Muscle of leg (tissue), 11 donors: Measurements from ENCODE around the gene CHTF8. TPM values are rescaled to one million over a fixed set of nuclear protein-coding genes. Genes with fewer than 3 reads are reported as not detected.
A peak's percentile ranks its signal among the peaks of the same experiment; 100 is the strongest.

Experiments
- DNase-seq: peaks from one replicate; pipeline ENCODE4 v3.0.0; 2013
- H3K27ac ChIP-seq: one replicate; pipeline ENCODE4 v1.5.1; 2013; ENCODE audit warnings: mild to moderate bottlenecking, low read length, control low read depth
- H3K27me3 ChIP-seq: one replicate; pipeline ENCODE4 v1.6.1; 2013; ENCODE audit warnings: low read length; ENCODE audit not compliant: control insufficient read depth, insufficient read depth
- H3K36me3 ChIP-seq: one replicate; pipeline ENCODE4 v1.6.1; 2013; ENCODE audit warnings: low read length; ENCODE audit not compliant: control insufficient read depth, insufficient read depth
- H3K4me1 ChIP-seq: one replicate; pipeline ENCODE4 v1.6.1; 2013; ENCODE audit warnings: low read length; ENCODE audit not compliant: control insufficient read depth, insufficient read depth
- H3K4me3 ChIP-seq: one replicate; pipeline ENCODE4 v1.5.1; 2013; ENCODE audit warnings: low read length, control low read depth
- H3K9me3 ChIP-seq: replicated peaks from 2 replicates; pipeline ENCODE4 v1.6.1; 2013; ENCODE audit warnings: low read depth, low read length; ENCODE audit not compliant: control insufficient read depth
- WGBS: methylation state at CpG from one replicate; pipeline ENCODE4 v1.1.5; 2013; ENCODE audit warnings: missing lambda C conversion rate; ENCODE audit not compliant: insufficient coverage; 5-methylcytosine and 5-hydroxymethylcytosine counted together
- polyA plus RNA-seq, 8 donors: library from polyadenylated mRNA; unstranded; fragments of 120-200 nt; gene quantifications; one replicate each; pipeline versions ENCODE4 v1.2.1 to v1.2.3, GENCODE V29; 2013; ENCODE audit warnings: inconsistent platforms in 1 of 8, low replicate concordance in 1 of 8; ENCODE audit not compliant: insufficient read length in 8 of 8, insufficient read depth in 1 of 8
- total RNA-seq: library from RNA; stranded (reverse); fragments of 120-200 nt; gene quantifications from one replicate; pipeline ENCODE4 v1.2.4, GENCODE V29; 2013

The CHTF8 gene
- total and polyA plus RNA-seq, 9 donors: 27.1 to 83.2 (median 67.3) TPM

GRCh38 chr16:69109486-69110270 is 22.7 kb downstream of the CHTF8 start:
- Histone ChIP-seq H3K9me3 (no peaks in the 10 kb centered on the region), H3K4me1 (peaks cover 23% of the 10 kb centered on the region), H3K36me3 (peaks cover 26% of the 10 kb centered on the region), H3K4me3 (no peak overlapping the region), H3K27me3 (peaks cover 47% of the 10 kb centered on the region), H3K27ac (no peak overlapping the region)
- DNase-seq: no peak
- 93% methylated on average over 37 of the region's 48 CpGs for WGBS

DNA sequence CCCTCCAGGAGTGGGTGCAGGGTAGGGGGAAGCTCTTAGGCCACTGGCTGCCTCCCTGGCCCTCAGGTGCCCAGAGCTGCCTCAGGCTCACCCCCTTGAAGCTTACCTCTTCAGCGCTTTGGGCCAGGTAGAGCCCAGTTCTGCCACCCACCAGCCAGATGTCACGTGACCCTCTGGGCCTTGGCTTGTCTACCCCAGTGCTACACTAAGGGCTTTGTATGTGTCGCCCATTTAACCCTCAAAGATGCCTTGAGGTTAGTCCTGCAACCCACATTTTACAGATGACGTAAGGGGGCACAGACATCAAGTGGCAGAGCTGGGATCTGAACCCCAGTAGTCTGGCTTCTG is 23.5 kb downstream of the CHTF8 start:
- H3K4me1 ChIP-seq: peaks cover 23% of the 10 kb centered on the region
- 88% methylated on average over 4 of the region's 4 CpGs for WGBS
- peaks cover 54% of the 10 kb centered on the region for H3K27me3 ChIP-seq
- no peaks in the 10 kb centered on the region for H3K9me3 ChIP-seq
- no peak overlapping the region for H3K4me3 ChIP-seq
- peaks cover 19% of the 10 kb centered on the region for H3K36me3 ChIP-seq
- no peak overlapping the region for H3K27ac ChIP-seq
- no peak for DNase-seq

GRCh38 chr16:69108064-69108904 is 24.1 kb downstream of the CHTF8 start:
- H3K4me3 ChIP-seq: no peak overlapping the region
- WGBS: 43% methylated on average over 5 of the region's 9 CpGs
- peaks cover 23% of the 10 kb centered on the region for H3K4me1 ChIP-seq
- H3K27ac ChIP-seq: no peak overlapping the region
- peaks cover 17% of the 10 kb centered on the region for H3K36me3 ChIP-seq
- H3K27me3 ChIP-seq: peaks cover 57% of the 10 kb centered on the region
- H3K9me3 ChIP-seq: no peaks in the 10 kb centered on the region
- DNase-seq: no peak

DNA sequence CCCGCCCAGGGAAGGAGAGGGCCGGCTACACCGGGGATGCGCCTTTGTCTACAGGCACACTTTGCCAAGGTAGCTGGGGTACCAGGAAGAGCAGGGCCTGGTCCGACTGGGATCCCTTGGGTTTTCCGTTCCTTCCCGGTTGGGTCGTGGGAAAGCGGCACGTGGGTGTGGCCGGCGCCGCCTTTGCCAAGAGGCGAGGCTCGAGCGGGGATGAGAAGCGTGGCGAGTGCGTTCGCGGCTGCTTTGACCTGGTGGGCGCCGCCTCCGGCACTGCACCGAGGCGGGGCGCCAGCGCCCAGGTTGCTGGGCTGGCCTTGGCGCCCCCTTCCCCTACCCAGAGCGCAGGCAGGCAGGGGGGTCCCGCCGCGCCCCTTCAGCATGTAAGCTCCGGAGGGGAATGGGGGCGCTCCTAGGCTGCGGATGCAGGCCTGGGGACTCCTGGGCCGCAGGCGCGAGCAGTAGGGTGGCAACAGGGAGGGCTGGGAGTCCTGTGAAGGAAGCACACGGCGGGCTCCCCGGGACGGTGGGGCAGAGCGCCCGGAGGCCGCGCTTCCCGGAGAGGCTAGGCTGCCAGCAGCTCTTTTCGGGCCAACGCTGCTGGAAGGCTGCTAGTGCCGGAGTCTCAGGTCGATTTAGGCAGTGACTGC is 24.9 kb downstream of the CHTF8 start:
- H3K9me3 ChIP-seq: no peaks in the 10 kb centered on the region
- no peak overlapping the region for H3K27ac ChIP-seq
- peak; percentile 39 for DNase-seq
- H3K36me3 ChIP-seq: peaks cover 14% of the 10 kb centered on the region
- H3K4me1 ChIP-seq: peaks cover 23% of the 10 kb centered on the region
- peak overlapping the region; percentile 35 for H3K4me3 ChIP-seq
- WGBS: under 1% methylated on average over 50 of the region's 52 CpGs
- H3K27me3 ChIP-seq: peaks cover 63% of the 10 kb centered on the region

DNA sequence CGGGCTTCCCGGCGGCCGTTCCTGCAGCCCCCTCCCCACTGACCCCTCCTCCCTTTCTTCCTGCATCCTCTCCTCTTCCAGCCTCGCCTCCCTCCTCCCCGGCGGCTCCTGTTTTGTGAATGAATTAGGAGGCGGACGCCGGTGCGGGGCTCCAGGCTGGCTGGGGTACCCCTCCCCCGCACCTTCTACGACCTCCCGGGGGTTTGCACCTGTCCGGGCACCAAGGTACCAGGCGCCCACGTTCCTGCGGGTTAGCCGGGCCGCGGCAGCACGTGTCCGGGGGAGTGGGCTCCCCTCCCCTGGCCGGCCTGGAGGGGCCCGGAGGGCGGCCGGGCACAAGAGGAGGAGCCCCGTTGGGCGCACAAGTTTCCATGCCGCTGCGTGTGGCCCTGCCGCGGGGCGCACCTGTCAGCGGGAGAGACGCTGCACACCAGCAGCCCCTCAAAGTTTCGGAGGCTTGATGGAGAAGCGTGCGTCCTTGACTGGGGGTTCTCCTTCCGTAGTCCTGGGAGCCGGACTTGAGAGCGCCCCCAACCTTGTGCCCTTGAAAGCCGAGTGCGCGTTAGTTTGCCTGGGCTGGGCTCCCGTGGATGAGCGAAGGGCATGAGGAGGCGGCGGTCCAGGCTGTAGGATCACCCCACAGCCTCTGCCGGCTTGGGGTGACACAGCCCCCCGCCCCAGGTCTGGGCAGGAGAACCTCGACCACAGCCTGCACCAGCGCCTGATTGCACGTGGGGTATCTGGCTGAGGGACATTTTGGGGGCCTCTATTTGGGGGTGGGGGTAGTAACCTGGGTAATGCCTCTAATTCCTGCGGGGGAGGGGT is 25.7 kb downstream of the CHTF8 start:
- Histone ChIP-seq H3K9me3 (no peaks in the 10 kb centered on the region), H3K27ac (no peak overlapping the region), H3K4me3 (peak overlapping the region; percentile 35), H3K27me3 (peaks cover 66% of the 10 kb centered on the region), H3K36me3 (peaks cover 13% of the 10 kb centered on the region), H3K4me1 (peaks cover 23% of the 10 kb centered on the region)
- DNase-seq: no peak
- WGBS: 0% methylated on average over 44 of the region's 55 CpGs

DNA sequence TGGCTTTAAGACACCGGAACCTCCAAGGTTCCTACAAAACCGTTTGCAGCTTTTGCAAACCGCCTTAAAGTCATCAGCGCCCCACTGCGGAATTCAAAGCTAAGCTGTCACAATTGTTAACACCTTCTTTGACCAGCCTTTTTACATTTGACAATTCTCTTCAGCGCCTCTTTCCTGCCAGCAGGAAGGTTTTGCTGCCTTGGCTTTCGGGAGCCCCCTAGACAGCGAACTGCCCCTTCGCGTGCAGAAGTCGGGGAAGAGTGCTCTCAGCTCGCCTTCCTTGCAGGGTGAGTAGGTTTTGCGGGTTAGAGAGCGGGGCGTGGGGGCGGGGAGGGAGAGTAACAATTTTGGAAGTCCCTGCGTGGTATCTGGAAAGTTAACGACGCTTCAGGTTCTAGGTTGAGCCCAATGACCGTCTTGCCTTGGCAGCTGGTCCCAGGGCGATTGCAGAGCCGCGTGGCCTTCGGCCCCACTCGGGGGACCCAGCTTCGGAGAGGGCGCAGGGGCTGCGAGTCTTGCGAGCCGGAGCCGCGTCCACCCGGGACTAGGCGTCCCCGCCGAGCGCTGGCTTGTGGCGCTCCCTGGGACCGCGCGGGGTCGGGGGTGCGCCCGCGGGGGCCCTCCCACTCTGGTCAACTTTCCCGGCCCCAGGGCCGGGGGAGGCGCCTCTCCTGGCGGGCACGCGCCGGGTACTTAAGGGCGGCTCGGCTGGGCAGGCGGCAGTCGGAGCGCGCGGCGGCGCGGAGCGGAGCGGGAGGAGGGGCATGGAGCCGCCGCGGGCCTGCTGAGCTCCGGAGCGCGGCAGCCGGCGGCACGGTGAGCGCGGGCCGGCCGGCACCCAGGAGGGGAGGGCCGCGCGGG is 26.7 kb downstream of the CHTF8 start, which contains the start of gene HAS3:
Gene HAS3 (plus strand): TSS at position 153 of the 861 bp plus-strand sequence. CDS start 3,743 bp downstream, outside the sequence.
- Histone ChIP-seq H3K4me3 (peak within 1 kb of the TSS; percentile 35), H3K4me1 (peaks cover 23% of the 10 kb centered on the region), H3K27ac (no peak within 1 kb of the TSS), H3K36me3 (peaks cover 10% of the 10 kb centered on the region), H3K9me3 (no peaks in the 10 kb centered on the region), H3K27me3 (peaks cover 70% of the 10 kb centered on the region)
- peak; percentile 54 for DNase-seq
- under 1% methylated on average over 73 of the region's 80 CpGs for WGBS

DNA sequence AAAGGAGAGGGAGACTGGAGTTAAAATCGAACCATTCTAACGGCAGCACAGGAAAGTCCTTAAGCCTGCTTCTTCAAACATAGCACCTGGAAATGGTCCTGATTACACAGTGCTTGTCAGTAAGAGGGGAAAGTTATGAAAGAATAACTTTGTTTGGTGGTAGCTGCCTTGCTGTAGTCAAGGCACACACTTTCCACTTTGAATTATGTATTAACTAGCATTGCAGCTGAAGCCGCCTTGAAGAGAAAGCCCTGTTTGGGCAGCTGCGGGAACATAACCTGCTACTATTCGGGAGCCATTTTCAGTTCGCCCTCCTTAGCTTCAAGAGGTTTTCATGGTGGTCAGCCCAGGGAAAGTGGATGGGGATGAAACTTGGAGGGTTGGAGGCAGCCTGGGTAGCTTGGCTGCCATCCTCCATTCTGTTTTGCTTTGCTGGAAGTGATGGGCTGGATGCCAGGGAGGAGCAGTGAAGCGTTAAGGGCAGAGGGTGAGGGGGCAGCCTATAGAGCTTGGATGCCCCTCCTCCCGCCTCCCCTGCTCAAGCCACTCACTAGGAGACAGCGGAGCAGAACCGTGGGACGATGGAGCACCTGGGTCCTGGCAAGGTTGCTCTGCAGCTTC is 32.2 kb downstream of the CHTF8 start:
- Histone ChIP-seq H3K27ac (no peak overlapping the region), H3K9me3 (no peaks in the 10 kb centered on the region)
- 68% methylated on average over 5 of the region's 11 CpGs for WGBS

GRCh38 chr16:69095193-69095592 is 37.2 kb downstream of the CHTF8 start:
- no peaks in the 10 kb centered on the region for H3K4me1 ChIP-seq

More for the DNA sequence above, 32.2 kb downstream of the CHTF8 start:
- no peak overlapping the region for H3K4me3 ChIP-seq
- no peaks in the 10 kb centered on the region for H3K4me1 ChIP-seq
- no peak for DNase-seq
- H3K36me3 ChIP-seq: no peaks in the 10 kb centered on the region
- H3K27me3 ChIP-seq: peaks cover 31% of the 10 kb centered on the region

More at GRCh38 chr16:69095193-69095592, 37.2 kb downstream of the CHTF8 start:
- 73% methylated on average over 5 of the region's 6 CpGs for whole genome bisulfite sequencing
- H3K9me3 ChIP-seq: no peaks in the 10 kb centered on the region
- peaks cover 3% of the 10 kb centered on the region for H3K27me3 ChIP-seq
- no peaks in the 10 kb centered on the region for H3K36me3 ChIP-seq
- no peak for DNase-seq
- no peak overlapping the region for H3K4me3 ChIP-seq
- H3K27ac ChIP-seq: no peak overlapping the region
